Measurements from ENCODE around the gene MYH6. TPM values are rescaled to one million over a fixed set of nuclear protein-coding genes. Genes with fewer than 3 reads are reported as not detected.

MYH6 gene
- total RNA-seq, 1 donor from 2014 or later: not detected

GRCh38 chr14:23355871-23356435 lies 52.1 kb downstream of the MYH6 start:
- DNase-seq: no peak

GRCh38 chr14:23354990-23355389 lies 53.1 kb downstream of the MYH6 start:
- DNase-seq: no peak

- DNase-seq: no peak
Observed at GRCh38 chr14:23353433-23353780, 54.7 kb downstream of the MYH6 start.

- peak; percentile 54 for DNase-seq
Observed at GRCh38 chr14:23352506-23353432, 55.3 kb downstream of the MYH6 start, which contains the start of gene SLC22A17. TSS of gene SLC22A17 (minus strand) at chr14:23352887.

GRCh38 chr14:23351681-23352505 lies 56.2 kb downstream of the MYH6 start:
- DNase-seq: no peak

GRCh38 chr14:23349156-23349845 lies 58.8 kb downstream of the MYH6 start:
- DNase-seq: no peak

- DNase-seq: no peak
Observed at GRCh38 chr14:23348297-23348655, 59.8 kb downstream of the MYH6 start.

GRCh38 chr14:23347406-23348296 lies 60.4 kb downstream of the MYH6 start:
- no peak for DNase-seq

- no peak for DNase-seq
Observed at GRCh38 chr14:23346693-23347405, 61.2 kb downstream of the MYH6 start.

GRCh38 chr14:23345987-23346692 lies 61.9 kb downstream of the MYH6 start:
- DNase-seq: no peak

GRCh38 chr14:23344481-23344880 lies 63.6 kb downstream of the MYH6 start:
- DNase-seq: no peak

- no peak for DNase-seq
Observed at GRCh38 chr14:23339506-23340268, 68.4 kb downstream of the MYH6 start.

- DNase-seq: no peak
Observed at GRCh38 chr14:23335623-23336022, 72.5 kb downstream of the MYH6 start.

Other genes starting within 250 kb of the MYH6 start
- gene SLC7A8, start 224.6 kb downstream of the MYH6 start, total RNA-seq: 0.09 TPM in 1 of 2 replicates, not detected in the other
- gene RNF212B, start 170.3 kb downstream of the MYH6 start, total RNA-seq: not detected in 2 replicates
- gene HOMEZ, start 122.1 kb downstream of the MYH6 start, total RNA-seq: 6.5 and 7.2 TPM in 2 replicates
- gene PPP1R3E, start 105.4 kb downstream of the MYH6 start, total RNA-seq: 1.7 and 2.6 TPM in 2 replicates
- 10.4 and 13.5 TPM in 2 replicates for gene BCL2L2, start 101.4 kb downstream of the MYH6 start, total RNA-seq
- 71.5 and 93.9 TPM in 2 replicates for gene PABPN1, start 86.8 kb downstream of the MYH6 start, total RNA-seq
- gene SLC22A17, start 55.4 kb downstream of the MYH6 start, total RNA-seq: 0.84 and 3.7 TPM in 2 replicates
- gene EFS, start 43.1 kb downstream of the MYH6 start, total RNA-seq: 0.17 TPM in 1 of 2 replicates, not detected in the other
- gene IL25, start 35.5 kb downstream of the MYH6 start, total RNA-seq: not detected in 2 replicates
- gene CMTM5, start 31.2 kb downstream of the MYH6 start, total RNA-seq: not detected in 2 replicates
- gene MYH7, start 27.4 kb upstream of the MYH6 start, total RNA-seq: not detected in 2 replicates
- gene NGDN, start 61.4 kb upstream of the MYH6 start, total RNA-seq: 42.5 and 61.8 TPM in 2 replicates
- 0.17 and 0.23 TPM in 2 replicates for gene ZFHX2, start 143.5 kb upstream of the MYH6 start, total RNA-seq
- gene THTPA, start 148.0 kb upstream of the MYH6 start, total RNA-seq: 6.0 and 10.6 TPM in 2 replicates
- 28.8 and 29.6 TPM in 2 replicates for gene AP1G2, start 159.5 kb upstream of the MYH6 start, total RNA-seq
- gene JPH4, start 170.5 kb upstream of the MYH6 start, total RNA-seq: not detected in 2 replicates
- 0.51 and 0.65 TPM in 2 replicates for gene DHRS2, start 228.1 kb upstream of the MYH6 start, total RNA-seq